IMR-90 (cell line): ENCODE results near the gene ARHGEF1.

Experiments
- CEBPB ChIP-seq: IDR thresholded peaks from 2 replicates; pipeline ENCODE4 v1.6.1; 2012; ENCODE audit warnings: low read depth, low read length, improper control_type of control experiment
- CTCF ChIP-seq: conservative IDR thresholded peaks from 2 replicates; pipeline ENCODE4 v1.5.1; 2012; ENCODE audit warnings: mild to moderate bottlenecking, low read depth, low read length, improper control_type of control experiment
- ELK1 ChIP-seq: fragments of 150-350 bp; IDR thresholded peaks from 2 replicates; pipeline ENCODE4 v1.6.1; 2016; ENCODE audit warnings: low read depth, mild to moderate bottlenecking, low read length, moderate library complexity, borderline replicate concordance
- MAZ ChIP-seq: IDR thresholded peaks from 2 replicates; pipeline ENCODE4 v1.6.1; 2012; ENCODE audit warnings: low read depth, mild to moderate bottlenecking, low read length, improper control_type of control experiment, moderate library complexity, borderline replicate concordance
- MXI1 ChIP-seq: IDR thresholded peaks from 2 replicates; pipeline ENCODE4 v1.6.1; 2012; ENCODE audit warnings: low read depth, mild to moderate bottlenecking, low read length, moderate library complexity, borderline replicate concordance
- POLR2A ChIP-seq: IDR thresholded peaks from 2 replicates; pipeline ENCODE4 v1.6.1; 2012; ENCODE audit warnings: mild to moderate bottlenecking, low read depth, low read length
- RAD21 ChIP-seq: IDR thresholded peaks from 2 replicates; pipeline ENCODE4 v1.6.1; 2012; ENCODE audit warnings: low read length, improper control_type of control experiment
- SMC3 ChIP-seq: fragments of 150-350 bp; IDR thresholded peaks from 2 replicates; pipeline ENCODE4 v1.6.1; 2016; ENCODE audit warnings: low read depth, mild to moderate bottlenecking, antibody characterized with exemption, low read length, moderate library complexity

DNA sequence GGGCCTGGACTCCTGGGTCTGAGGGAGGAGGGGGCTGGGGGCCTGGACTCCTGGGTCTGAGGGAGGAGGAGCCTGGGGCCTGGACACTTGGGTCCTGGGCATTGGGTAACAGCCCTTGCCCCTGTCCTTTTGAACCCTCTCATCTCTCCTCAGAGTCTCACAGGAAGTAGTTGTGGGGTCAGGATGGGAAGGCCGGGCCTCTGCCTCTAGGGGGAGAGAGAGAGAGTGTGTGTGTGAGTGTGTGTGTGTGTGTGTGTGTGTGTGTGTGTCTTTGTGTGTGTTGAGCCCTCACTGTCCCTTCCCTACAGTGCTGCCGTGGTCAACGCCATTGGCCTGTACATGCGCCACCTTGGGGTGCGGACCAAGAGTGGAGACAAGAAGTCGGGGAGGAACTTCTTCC is 10.9 kb downstream of the ARHGEF1 start:
- no peak for TF ChIP-seq POLR2A
- peak; percentile 18; the same call in 1 of the 2 replicates for TF ChIP-seq CTCF
- TF ChIP-seq MAZ, result no peak
- TF ChIP-seq MXI1, result no peak
- no peak for TF ChIP-seq SMC3
- no peak for TF ChIP-seq ELK1
- no peak for TF ChIP-seq RAD21
- no peak for TF ChIP-seq CEBPB
